Loucy (cell line): ENCODE data around the gene NXN.
"Not testable (repeated sequence)": the region's sequence is repeated elsewhere in the genome, so short reads cannot be mapped to it uniquely, and the experiment has no call there.

Experiments used
- EZH2phosphoT487 ChIP-seq: fragments of 200-600 bp; IDR thresholded peaks from 2 replicates; pipeline ENCODE4 v1.6.1; 2018; ENCODE audit warnings: antibody characterized with exemption, mild to moderate bottlenecking, moderate library complexity, borderline replicate concordance
- TF ChIP-seq, protein P1 (sequence below): fragments of 200-600 bp; sonication (generic); conservative IDR thresholded peaks from 2 replicates; pipeline ENCODE4 v1.5.1; 2014; ENCODE audit warnings: mild to moderate bottlenecking, antibody characterized with exemption, low read length

DNA sequence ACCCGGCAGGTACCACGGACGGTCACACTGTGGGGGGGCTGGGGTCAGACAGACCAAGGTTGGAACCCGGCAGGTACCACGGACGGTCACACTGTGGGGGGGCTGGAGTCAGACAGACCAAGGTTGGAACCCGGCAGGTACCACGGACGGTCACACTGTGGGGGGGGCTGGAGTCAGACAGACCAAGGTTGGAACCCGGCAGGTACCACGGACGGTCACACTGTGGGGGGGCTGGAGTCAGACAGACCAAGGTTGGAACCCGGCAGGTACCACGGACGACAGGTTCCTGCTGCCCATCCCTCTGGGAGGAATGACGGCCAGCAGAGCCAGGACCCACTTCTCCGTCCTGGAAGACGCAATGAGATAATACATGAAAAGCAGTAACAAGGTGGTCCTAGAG lies 27.0 kb downstream of the NXN start:
- TF ChIP-seq, protein P1, sequence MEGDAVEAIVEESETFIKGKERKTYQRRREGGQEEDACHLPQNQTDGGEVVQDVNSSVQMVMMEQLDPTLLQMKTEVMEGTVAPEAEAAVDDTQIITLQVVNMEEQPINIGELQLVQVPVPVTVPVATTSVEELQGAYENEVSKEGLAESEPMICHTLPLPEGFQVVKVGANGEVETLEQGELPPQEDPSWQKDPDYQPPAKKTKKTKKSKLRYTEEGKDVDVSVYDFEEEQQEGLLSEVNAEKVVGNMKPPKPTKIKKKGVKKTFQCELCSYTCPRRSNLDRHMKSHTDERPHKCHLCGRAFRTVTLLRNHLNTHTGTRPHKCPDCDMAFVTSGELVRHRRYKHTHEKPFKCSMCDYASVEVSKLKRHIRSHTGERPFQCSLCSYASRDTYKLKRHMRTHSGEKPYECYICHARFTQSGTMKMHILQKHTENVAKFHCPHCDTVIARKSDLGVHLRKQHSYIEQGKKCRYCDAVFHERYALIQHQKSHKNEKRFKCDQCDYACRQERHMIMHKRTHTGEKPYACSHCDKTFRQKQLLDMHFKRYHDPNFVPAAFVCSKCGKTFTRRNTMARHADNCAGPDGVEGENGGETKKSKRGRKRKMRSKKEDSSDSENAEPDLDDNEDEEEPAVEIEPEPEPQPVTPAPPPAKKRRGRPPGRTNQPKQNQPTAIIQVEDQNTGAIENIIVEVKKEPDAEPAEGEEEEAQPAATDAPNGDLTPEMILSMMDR: not testable (repeated sequence)
- not testable (repeated sequence) for TF ChIP-seq EZH2phosphoT487
